H54 (cell line): ENCODE data around the gene GADL1.
A peak's percentile ranks its signal among the peaks of the same experiment; 100 is the strongest.

ENCODE experiments used
- DNase-seq: peaks from one replicate; pipeline ENCODE4 v3.0.0; 2011; ENCODE audit warnings: low spot score, mixed read lengths; ENCODE audit not compliant: insufficient read length
- FAIRE-seq: peaks from 3 replicates; lab custom pipeline; 2011; peaks lifted over from hg19 to GRCh38; lab: Jason Lieb, UNC
- POLR2A ChIP-seq: IDR thresholded peaks from 2 replicates; pipeline ENCODE4 v1.6.1; 2011; ENCODE audit warnings: low read depth, mild to moderate bottlenecking, low read length

Gene GADL1

GRCh38 chr3:30770387-30770786 is 124.1 kb downstream of the GADL1 start:
- TF ChIP-seq POLR2A = no peak
- DNase-seq (peak; percentile 43), FAIRE-seq (peak; percentile 99)

DNA sequence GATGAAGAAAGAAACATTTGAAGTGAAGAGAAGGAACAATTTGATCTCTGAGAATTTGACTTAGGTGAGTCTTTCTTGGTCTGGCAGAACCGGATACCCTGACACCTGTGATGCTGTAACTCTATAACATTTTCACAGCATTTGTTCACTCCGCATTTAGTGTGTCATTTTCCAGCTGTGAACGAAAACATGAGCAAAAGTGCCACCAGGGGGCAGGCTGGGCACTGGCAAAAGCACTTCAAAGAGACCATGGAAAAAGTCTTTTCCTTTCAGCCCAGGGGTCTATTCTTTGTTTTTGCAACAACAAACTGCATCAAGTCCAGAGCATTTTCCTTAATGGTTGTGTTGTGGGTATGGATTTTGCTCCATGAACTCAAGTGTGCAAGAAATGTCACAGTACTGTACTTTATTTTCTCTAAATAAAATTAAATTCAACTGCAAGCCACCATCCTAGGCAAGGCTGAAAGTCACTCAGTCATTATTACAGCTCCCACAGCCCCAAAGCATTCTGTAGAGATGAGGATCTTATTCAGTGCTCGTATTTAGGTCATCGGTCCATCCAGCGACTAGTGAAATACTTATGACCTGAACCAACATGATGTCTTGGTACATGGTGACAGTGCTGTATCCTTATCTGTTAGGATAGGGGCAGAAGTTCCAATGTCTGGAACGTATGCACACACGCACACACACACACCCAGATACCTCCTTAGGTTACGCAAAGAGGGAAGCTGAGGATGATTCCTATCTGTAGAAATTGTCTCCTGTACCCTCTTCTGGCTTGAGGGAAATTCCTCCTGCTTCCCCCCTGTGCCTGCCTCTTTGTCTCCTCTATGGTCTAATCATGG is 125.5 kb downstream of the GADL1 start:
- DNase-seq = peak; percentile 15
- no peak for TF ChIP-seq POLR2A
- peak; percentile 94 for FAIRE-seq

DNA sequence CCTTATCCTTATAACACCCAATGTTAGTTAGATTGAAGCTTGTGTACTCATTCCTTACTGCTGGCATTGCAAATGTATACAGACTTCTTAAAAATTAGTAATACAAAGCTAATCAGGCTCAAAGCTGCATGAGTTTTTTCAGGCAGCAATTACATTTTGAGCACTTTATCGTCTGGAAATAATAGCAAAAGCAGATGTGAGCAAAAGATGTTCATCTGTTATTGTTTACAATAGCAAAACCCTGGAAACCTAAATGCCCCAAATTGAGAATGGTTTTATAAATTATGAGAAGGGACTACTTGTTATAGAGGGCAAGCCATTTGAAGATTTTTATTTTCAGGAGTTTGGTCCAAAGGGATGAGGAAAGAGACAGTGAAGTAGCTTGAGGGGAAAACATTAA is 126.4 kb downstream of the GADL1 start:
- DNase-seq (no peak), FAIRE-seq (no peak)
- TF ChIP-seq POLR2A = no peak

GRCh38 chr3:30766522-30766921 is 127.9 kb downstream of the GADL1 start:
- FAIRE-seq (no peak), DNase-seq (no peak)
- no peak for TF ChIP-seq POLR2A

DNA sequence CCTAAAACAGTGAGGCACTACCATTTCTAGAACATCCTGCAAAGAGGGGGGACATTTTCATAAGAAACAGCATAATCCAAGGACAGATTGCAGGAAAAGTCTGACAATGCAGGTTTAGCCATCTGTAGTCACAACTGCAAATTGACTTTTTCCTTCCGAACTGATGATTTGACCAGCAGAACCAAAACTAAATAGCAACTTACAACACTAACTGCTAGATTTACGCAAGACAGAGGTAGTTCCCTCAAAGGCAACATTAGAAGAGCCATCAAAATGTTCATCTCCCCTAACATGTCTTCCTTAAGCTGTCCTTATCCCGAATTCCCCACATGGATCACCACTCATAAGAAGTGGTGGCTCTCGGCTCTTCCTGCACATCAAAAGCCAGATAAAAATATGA is 129.6 kb downstream of the GADL1 start:
- TF ChIP-seq POLR2A = no peak
- FAIRE-seq (no peak), DNase-seq (no peak)

DNA sequence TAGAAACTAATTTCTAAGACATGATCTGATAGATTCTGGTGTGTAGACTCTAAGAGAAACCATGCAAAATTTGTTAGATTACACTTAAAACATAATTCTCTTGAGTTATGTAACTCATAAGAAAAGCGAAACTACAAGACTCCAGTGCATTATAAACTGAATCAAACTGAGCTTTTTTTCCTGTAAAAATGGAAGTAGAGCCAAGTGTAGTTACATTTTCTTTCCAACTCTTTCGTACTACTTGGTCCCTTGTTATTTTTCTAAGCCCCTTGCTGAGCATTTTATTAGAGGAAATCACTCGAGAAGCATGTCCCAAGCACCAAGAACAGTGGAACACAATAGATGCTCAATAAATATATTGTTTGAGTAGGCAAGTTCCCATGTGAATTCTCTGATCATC is 130.2 kb downstream of the GADL1 start:
- DNase-seq = no peak
- no peak for FAIRE-seq
- TF ChIP-seq POLR2A = no peak

GRCh38 chr3:30761374-30761773 is 133.1 kb downstream of the GADL1 start:
- no peak for TF ChIP-seq POLR2A
- DNase-seq (no peak), FAIRE-seq (no peak)

- FAIRE-seq (no peak), DNase-seq (no peak)
- no peak for TF ChIP-seq POLR2A
These were observed 133.7 kb downstream of the GADL1 start for GRCh38 chr3:30760737-30761136.

DNA sequence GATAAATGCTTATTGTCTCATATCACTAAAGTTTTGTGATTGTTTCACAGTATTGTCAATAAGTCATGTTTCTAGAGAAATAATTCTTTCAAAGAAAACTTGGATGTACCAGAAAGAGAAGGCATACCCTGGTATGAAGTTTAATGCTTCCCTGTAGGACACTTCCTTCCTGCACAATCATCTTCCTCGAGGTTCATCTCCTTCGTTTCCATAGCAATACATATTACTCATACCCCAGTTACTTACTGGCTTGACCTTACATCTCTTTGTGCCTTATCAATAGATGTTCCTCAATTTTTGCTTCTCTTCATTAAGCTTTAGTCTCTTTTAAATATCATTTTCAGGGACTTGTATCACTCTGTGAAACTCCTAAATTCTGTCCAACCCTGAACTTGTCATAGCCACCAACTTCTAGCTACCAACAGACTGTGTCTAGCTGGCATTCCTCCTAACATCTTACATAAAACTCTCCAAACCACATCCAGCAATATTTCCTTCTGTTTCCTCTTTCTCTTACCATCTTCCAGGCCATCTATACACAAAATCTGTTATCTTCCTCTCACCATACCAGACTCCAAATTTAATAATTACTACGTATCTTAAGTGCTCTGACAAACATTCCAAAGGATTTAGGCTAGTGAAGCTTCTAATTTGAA is 134.3 kb downstream of the GADL1 start:
- FAIRE-seq (peak; percentile 72), DNase-seq (no peak)
- TF ChIP-seq POLR2A = no peak

DNA sequence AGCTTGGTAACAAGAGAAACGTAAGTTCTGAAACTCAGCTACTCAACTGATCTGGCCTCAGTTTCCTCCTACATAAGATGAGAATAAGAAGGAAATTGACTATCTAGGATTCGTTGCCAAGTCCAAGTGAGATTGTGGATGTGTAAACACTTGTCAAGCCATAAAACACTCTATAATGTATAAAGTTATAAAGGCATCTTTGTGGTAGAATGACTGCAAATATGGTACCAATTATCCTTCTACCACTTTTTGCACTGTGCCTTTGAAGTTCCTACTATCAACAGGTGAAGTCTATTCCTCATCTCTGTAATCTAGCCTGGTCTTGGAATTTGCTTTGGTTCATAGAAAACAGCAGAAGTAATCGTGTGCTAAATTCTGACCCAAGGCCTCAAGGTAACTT is 138.2 kb downstream of the GADL1 start:
- no peak for FAIRE-seq
- TF ChIP-seq POLR2A = no peak
- no peak for DNase-seq

DNA sequence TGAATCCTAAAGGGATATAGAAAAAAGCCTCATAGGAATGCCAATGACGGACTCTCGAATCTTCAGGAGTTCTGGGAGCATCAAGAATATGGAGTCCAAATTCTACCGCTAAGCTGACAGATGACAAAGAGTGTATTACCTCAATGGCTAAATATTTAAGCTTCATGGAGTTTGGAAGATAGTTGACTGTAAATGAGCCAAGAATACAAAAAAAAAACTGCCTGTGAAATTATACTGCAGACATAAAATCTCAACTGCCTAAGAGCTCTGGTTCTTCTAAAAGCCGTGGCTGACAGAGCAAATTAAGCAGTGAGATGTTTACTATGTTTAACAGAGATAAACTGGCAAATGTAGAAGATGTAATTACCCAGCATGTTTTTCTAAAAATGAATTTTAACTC is 140.0 kb downstream of the GADL1 start:
- no peak for DNase-seq
- TF ChIP-seq POLR2A = no peak
- no peak for FAIRE-seq

DNA sequence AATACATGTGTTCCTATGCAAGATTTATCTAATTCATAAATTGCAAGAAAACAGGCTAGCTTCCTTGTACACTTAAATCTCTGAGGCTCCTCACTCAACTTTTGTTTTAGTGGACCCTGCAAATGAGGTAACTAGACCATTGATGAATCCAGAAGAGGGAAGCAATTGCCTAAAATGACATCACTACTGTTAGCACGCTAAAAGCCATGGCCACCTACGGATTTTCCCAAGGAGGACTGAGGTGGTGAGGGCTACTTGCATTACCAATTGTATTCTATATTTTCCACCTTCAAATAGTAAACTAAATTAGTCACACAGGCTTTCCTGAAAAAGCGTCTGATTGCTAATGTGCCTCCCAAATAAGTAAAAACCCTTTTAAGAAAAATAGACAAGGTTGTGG is 140.7 kb downstream of the GADL1 start:
- no peak for DNase-seq
- TF ChIP-seq POLR2A = no peak
- FAIRE-seq = peak; percentile 64

GRCh38 chr3:30752970-30753369 is 141.5 kb downstream of the GADL1 start:
- TF ChIP-seq POLR2A = no peak
- FAIRE-seq (peak; percentile 75), DNase-seq (no peak)

DNA sequence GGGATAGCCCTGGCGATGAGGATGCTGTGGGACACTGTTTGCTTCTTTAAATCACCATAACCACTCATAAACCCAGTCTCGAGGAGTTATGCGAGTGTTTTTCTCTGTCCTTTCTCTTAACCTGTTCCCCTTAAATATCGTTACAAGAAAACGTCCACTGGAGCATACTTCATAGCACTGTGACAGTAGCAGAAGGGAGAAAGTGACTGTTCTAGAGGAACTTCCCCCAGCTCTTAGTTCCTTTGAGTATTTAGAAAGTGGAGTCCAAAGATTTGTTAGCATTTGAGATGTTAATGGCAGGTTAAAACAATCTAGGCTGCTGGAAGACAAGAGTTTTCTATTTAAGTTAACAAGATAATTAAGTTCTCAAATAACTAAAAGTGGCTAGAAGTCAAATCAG is 142.0 kb downstream of the GADL1 start:
- no peak for TF ChIP-seq POLR2A
- FAIRE-seq (peak; percentile 20), DNase-seq (no peak)

GRCh38 chr3:30751610-30752299 is 142.7 kb downstream of the GADL1 start:
- no peak for TF ChIP-seq POLR2A
- no peak for DNase-seq
- peak; percentile 55 for FAIRE-seq
